IPS DF 19.7 (cell line): ENCODE measurements around the gene YIPF5.

Experiments used
- DNase-seq: peaks from one replicate; pipeline ENCODE4 v3.0.0-alpha.2; 2013; ENCODE audit warnings: low read depth, low spot score

The YIPF5 gene

DNA sequence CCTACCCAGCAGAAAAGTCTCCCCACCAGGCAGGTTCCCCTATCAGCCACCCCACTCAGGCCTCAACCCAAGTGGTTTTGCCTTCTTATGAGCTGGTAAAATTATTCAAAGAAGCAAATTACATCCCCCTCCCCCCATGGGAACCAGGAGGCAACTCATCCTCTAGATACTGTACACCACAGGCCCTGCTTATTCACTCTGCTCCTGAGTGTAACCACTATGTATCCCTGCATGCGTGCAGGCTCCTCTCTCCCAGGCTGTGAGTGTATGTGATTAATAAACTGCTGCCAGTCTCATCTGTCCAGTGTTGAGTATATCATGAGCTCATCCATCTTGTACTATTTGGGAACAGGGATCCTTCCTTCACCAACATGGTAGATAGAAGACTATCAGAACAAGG, 8.8 kb upstream of the YIPF5 start:
- DNase-seq, result no peak

DNA sequence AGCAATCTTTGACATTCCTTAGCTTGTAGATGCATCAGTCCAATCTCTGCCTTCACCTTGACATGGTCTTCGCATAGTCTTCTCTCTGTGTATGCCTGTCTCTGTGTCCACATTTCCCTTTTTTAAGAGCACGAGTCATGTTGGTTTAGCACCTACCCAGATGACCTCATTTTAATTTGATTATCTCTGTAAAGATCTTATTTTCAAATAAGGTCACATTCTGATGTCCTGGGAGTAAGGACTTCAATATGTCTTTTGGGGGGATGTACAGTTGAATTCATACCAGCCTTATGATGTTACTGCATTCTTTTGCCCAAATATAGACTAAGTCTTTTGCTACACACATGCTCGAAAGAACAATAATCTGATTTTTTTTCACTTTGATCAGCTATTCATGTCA, 7.1 kb upstream of the YIPF5 start:
- no peak for DNase-seq

DNA sequence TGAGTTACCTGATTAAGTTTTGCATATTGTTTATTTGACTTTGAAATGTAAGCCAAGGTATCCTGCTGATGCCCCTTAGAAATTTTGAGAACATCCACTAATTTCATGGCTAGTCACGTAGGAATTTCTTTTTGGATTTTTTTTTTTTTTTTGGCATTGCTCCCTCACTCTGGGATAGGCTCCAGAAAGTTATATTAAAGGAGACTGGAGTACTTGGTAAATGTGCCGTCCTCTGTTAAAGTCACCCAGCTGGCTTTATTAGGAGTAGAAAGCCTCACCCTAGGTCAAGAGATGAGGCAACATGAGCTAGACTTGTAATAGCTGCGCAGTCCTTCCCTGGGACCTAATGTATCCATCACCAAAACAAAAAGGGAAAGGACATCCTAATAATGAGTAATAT, 3.3 kb upstream of the YIPF5 start:
- no peak for DNase-seq

DNA sequence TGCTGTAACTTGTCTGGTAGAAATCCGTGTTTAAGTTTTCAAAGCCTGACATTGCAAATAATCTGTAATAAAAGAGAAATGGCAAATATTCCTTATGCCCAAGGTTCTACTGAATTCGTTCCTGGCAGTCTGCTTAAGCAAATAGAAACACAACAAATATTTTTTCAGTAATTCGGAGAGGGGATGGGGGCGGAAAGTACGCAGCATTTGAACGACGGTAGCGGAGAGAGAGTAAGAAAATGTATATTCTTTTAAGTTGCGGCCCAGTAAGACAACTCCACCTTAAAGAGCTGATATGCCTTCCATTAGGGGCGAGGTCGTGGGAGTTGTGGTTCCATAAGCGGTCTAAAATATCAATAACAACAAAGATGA, 569 bp downstream of the YIPF5 start:
- DNase-seq, result no peak

DNA sequence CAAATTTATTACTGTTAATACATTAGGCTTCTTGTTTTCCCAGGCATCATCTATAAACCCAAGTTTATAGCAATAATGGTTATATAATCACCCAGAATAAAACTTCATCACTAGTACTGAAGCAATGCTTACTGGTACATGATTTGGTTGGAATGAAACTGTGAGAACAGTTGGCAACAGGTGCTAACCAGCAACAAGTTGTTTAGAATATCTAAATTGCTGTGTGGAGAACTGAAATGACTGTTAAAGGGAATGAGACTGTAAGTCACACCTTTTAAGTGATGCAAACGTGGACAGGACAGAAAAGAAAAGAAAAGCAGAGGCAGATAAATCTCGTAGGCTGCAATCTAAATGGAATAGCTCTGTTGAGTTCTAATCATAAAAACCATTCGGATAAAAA, 2.5 kb downstream of the YIPF5 start:
- DNase-seq, result no peak

DNA sequence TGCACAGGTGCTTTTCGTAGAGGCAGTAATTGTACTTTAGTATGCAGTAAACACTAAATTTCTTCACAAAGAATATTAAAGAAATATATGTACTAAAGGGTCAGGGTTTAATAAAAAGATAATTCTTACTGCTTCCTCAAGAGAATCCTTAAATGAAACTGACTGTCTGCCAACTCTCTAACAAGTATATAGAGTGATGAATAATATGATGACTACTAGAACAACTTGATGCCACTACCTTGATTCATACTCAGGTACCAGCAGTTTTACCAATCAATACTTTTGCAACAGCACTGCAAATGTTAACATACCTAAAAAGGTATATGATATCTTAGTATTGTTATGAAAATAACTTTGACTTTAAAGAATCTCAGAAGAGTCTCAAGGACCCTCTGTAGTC, 3.8 kb downstream of the YIPF5 start:
- no peak for DNase-seq

DNA sequence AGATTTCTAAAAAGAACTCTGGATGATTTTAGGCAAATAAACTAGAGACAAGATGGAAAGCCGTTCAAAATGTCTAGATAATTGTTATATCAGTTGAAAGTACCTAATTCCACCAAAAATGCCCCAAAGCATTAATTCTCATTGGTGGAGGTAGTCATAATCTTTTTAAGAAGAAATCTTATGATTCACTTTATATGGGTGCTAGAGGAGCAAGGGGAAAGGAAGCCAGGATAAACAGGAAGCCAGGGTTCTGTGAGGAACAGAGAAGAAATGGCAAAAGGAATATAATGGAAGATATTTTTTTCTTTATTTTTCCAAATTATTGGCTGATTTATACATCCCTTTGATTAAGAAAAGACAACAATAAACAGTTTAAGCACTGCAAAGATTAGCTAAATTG, 7.8 kb downstream of the YIPF5 start:
- no peak for DNase-seq

DNA sequence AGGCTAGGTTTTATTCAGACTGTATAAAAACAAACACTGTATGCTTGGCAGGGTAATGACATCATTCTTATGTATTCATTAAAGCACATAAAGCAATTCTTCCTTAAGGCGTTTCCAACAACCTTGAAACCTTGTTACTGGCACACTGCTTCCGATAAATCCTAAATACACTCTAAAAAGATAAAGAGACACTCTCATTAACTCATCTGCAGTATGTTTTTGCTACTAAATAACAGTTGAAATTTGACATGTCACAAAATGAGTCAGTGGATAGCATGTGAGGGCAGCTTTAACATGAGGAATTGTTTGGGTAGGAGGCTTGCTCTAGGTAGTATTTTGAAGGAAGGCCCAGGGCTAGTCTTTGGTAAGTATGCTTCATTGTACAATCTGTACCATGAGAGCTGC, 13.7 kb downstream of the YIPF5 start:
- no peak for DNase-seq

DNA sequence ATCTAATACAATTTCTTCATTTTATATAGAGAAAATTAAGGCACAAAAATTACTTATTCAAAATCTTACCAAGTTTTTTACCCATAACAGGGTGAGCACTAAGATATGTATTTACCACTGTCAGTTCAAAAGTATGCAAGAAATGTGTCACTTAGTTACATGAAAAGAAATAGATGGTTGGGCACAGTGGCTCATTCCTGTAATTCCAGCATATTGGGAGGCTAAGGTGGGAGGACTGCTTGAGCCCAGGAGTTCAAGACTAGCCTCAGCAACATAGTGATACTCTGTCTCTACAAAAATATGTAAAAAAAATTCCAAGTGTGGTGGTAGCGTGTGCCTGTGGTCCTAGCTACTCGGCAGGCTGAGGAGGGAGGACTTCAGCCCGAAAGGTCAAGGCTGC, 19.4 kb downstream of the YIPF5 start:
- no peak for DNase-seq

DNA sequence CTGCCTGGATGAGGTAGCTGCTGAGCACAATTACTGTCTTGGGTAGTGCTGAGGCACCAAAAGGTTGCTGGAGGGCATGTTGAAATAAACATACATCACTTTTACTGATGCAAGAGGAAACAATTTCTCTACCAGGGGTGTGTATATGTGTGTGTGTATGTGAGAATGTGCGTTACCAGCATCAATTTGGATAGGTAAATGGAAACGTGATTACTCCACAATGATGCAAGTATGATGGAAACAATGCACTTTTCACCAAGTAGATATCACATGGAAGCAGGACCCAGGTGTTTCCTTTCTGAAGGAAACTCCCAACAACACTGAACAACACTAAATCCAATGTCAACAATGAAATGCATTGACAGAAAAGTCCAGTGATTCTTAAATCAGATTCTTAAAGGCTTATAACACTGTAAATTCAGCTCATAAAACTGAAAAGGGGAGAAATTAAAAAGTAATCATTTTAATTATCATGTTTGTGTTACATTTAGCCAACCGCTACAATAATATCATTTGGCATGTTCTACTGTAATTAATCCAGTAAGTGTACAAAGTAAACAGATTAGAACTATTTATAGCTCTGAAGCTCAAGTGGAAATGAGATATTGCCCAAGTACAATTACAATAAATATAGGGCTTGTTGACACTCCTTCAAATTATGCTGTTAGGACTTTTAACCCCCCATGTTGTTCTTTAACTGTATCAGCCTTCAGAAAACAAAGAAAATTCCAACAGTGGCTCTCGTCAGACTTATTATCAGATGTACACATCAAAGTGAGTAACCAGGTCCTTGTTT, 25.3 kb downstream of the YIPF5 start:
- DNase-seq, result no peak

DNA sequence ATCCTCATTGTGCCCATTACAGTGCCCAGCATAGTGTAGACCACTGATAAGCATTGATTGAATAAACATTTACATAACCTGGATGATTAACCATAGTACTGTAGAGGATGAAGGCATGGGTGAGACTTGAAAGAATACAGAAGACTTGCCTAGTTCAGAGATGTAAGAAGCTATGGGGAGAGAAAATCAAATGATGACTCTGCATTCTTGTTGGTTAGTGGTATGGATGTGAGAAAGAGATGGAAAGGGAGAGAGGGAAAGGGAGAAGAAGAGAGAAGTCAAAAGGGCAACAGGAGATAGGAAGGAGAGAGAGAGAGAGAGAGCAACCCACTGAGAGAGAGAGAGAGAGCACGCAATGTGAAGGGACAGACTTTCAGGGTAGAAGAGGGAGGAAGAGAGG, 26.8 kb downstream of the YIPF5 start:
- no peak for DNase-seq

DNA sequence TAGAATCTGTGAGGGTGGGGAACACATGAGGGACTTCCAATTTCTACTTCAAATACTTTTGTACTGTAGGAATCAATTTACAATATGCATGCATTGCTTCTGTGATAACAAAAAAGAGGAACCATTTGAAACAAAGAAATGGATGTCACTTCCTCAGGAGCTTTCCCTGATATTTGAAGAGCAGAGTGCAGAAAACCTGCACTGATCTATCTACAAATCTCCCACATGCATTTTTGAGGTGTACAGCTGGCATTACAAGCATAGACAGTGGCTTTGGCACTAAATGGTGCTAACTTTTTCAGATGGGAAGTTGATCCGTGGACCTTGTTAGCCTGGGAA, 27.7 kb downstream of the YIPF5 start:
- no peak for DNase-seq

DNA sequence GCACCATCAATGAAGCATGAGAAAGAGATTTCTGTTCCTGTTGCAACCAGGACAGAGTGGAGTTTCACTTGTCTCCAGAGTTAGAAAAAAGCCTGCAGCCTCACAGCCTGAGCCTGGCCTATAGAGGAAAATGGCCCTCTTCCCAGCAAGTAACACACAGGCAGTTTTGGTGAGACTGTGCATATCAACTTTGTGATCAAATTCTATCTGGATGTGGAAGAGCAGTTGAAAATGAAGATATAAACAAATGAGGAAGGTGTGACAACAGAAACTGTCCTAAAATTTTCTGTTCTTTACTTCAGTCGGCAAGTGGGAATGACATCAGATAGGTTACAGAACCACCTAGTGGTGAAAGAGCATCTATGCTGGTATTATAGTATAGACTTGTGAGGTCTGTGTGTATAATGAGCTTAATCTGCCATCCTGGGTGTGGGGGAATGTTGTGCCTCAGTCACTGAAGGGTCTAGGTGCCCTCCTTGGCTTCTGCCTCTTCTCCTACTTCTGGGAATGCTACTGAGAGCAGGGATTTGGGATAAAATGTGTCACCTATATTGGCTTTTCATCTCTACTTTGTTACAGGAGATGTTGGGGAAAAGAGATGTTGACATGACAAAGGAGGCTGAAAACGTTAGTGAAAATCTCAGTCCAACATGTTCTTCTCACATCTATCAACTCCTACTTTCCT, 28.2 kb downstream of the YIPF5 start:
- DNase-seq, result no peak

DNA sequence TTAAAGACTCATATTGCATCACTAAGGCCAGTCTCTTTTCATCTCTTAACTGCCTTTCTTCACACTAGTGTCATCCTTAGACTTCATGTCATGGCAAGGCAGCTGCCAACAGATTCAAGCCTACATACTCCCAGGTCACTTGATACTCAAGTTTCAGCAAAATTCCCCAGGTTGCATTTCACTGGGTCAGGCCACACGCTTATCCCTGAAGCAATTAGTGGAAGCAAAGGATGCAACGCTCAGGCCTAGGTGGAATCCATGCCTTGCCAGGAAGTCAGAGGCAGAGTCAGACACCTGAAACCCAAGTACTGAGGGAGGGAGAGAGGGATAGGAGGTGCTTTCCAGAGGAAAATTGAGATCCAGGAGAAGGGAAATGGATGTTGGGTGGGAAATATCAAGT, 28.9 kb downstream of the YIPF5 start:
- no peak for DNase-seq

DNA sequence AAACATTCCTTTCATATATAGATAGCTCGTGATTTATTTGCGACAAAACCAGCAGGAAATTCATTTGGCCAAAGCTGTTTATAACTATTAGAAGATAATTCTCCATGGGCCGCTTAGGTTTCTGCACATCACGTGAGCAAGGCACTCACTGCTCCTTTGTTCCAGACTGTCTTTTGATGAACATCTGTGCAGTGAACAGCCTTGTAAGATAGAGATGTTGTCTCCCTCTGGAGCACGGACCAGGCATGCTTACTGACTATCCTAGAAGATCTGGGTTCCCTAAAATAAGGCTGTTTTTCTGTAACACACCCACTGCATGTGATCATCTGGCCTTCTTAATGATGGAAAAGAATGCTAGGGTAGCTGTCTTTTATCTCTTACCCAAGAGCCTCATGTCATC, 30.9 kb downstream of the YIPF5 start:
- DNase-seq, result no peak

DNA sequence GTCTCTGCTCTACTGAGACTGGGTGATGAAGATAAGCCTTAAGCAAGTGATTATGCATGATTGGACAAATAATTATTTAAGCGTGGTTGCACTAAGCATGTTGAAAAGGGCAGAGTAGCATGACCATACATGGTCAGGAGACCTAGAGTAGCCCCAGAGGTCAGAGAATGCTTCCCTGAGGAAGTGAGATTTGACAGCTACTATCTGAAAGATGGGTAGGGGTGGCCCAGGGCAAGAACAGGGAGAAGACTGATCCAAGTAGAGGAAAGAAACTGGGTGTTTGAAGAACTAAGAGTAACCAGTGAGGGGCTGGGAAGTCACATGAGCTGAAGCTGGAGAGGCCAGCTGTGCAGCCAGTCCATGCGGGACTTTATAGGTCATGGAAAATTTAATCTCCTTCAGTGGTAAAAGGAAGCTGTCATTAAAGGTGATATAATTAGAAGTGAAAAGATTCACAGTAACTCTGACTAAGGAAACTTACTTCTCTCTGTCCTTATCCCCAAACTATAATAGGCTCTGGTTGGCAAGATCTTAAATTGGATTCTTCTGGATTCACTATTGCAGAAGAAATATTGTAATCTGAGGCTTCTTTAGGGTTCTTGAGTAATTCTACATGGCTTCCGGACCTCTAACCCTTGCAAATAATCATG, 35.2 kb downstream of the YIPF5 start:
- DNase-seq, result no peak

DNA sequence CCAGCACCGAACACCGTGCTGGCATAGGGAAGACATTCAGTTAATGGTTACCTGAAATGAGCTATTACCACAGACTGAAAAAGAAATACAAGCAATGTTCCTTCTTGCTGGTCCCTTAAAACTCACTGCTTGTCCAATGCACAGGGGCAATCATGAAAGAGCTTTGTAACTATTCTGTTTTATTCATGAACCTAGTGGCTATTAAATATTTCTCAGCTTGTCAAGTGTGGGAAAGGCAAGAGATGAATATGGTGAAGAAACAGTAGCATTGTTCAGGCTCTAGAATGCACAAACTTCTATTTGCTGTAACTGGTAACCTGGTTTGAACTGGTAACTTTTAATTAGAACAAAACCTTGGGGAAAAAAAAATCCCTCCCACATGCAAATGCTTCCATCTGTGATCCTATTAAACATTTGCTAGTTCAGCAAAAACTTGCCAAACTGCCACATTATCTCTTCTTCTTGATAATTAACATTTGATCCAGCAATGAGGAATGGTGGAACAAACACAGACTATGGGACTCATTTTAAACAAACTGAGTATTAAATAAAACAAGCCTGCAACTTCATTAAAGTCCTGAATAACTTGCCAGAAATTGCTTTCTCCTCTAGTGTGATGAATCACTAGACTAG, 36.1 kb downstream of the YIPF5 start:
- DNase-seq, result no peak

DNA sequence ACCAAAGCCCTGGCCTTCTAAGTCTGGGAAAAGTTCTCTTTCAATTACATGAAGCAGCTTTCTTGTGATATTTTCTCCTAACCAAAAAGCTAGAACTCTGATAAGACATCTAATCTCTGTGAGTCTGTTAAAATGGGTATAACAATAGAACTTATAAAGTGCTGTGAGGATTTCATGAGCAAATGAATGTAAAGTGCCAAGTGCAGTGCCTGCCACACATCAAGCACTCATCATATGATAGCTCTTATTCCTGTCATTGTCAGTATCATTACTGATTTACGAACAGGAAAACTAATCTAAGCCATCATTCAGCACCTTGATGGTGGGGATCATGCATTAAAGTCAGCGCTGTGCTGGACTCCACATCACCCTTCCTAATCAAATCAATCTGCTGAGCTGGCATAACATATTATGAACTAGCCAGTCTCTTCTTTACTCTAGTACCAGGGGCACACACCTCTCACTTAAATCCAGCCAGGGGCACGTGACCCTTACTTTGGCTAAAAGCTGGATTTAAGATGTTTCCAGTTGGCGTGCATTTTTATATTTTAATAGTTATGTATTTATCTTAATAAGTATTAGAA, 37.3 kb downstream of the YIPF5 start:
- no peak for DNase-seq

DNA sequence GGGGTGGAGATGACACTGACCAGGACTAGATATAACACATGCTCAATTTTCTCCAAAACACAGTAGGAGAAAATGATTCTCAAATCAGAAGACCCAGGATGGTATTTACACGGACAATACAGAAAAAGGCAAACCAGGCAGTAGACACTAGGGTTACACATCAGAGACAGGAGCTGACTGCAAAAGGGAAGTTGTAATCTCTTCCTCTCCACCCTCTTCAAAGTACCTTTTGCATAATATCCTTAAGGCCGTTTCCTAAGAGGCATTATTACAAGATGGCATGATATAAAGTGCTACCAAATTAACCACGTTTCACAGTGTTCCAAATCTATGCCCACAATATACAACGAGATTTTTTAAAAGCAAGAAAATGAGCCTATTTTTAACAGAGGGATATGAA, 39.2 kb downstream of the YIPF5 start:
- DNase-seq, result no peak

DNA sequence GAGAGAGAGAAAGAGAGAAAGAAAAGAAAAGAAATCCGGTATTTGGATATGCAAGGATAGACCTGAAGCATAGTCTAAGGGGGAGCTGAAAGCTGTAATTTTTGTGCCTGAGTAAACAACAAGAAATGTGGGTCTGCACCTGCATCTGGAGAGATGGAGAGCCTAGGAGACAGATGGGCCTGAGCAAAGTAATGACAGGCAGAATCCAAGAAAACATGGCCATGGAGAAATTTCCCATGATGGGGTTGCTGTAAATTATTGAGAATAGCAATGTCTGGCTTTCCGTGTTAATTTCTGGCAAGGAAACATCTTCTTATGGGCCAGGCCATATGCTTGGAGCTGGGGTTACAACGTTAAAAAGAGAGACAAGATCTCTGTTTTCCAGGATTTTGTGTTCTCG, 40.2 kb downstream of the YIPF5 start:
- no peak for DNase-seq

DNA sequence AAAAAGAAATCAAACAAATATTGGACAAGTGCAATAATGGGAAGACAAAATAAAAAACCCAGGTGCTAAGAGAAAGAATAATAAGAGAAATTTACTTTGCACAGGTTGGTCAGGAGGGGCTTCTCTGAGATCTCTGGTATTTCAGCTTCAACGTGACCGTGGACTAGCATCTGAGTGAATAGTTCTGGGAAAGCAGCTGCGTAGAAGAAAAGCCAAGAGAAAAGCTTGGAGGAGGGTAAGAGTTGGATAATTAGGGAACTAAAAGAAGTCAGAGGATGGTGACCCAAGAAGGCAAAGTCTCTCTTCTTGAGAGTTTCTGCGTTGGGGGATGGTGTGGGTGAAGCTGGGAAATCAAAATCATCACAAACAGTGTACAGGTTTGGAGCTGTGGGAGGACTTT, 41.6 kb downstream of the YIPF5 start:
- DNase-seq, result no peak

DNA sequence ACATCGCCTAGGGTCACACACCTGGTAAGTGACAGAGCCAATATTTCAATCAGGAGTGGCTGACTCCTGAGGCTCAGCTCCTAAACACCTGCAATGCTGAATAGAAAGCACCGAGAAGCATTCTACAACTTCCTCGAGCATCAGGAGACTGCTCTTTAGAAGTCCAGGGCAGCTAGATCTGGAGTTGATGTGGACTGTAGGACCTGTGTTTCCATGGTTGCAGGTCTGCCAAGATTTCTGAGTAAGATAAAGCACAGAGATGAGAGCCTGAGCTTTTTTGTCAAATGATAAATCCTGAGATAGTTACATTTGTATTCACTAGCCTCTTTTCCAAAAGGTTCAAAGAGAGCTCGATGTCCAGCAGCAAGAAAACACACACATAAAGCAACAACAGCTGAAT, 43.8 kb downstream of the YIPF5 start:
- DNase-seq, result no peak
